Measurements from ENCODE around the gene AFAP1L2.

- TF ChIP-seq CTCF (IDR thresholded peaks at IDR 0.05) = no peak
- TF ChIP-seq POLR2AphosphoS5 (IDR thresholded peaks at IDR 0.05; ENCODE audit: insufficient read depth in 1 of 2, low read depth in 1 of 2) = no peak
- no peak for TF ChIP-seq POLR2A (IDR thresholded peaks at IDR 0.05)
Measured at GRCh38 chr10:114285961-114286441, 118.3 kb downstream of the AFAP1L2 start.

Measured in vagina (tissue), 2 donors.